Spleen (tissue), 11 donors: ENCODE measurements around the gene ENO3. TPM values are rescaled to one million over a fixed set of nuclear protein-coding genes. Genes with fewer than 3 reads are reported as not detected.

Experiments
- DNase-seq: peaks from one replicate; pipeline ENCODE4 v3.0.0-alpha.2; 2020
- H3K27ac ChIP-seq, 8 donors: fragments of 200-600 bp; sonication (generic) in 7 of 8; 1 replicate in 4 of 8; 2 replicates in 4 of 8; pipeline versions ENCODE4 v1.5.0 to v1.8.0; 2016 to 2021; ENCODE audit warnings: inconsistent platforms in 4 of 8, mild to moderate bottlenecking in 4 of 8, moderate library complexity in 1 of 8
- H3K27me3 ChIP-seq, 7 donors: fragments of 200-600 bp; sonication (generic) in 6 of 7; replicated peaks in 1 of 7; 1 replicate in 4 of 7; 2 replicates in 3 of 7; pipeline versions ENCODE4 v1.5.0 to v1.8.0; 2016 to 2021; ENCODE audit warnings: inconsistent platforms in 3 of 7, mild to moderate bottlenecking in 1 of 7
- H3K36me3 ChIP-seq, 6 donors: fragments of 200-600 bp; sonication (generic) in 5 of 6; 1 replicate in 4 of 6; 2 replicates in 2 of 6; pipeline versions ENCODE4 v1.5.0 to v1.8.0; 2016 to 2021; ENCODE audit warnings: inconsistent platforms in 2 of 6
- H3K4me1 ChIP-seq, 6 donors: fragments of 200-600 bp; sonication (generic) in 5 of 6; 1 replicate in 3 of 6; 2 replicates in 3 of 6; pipeline versions ENCODE4 v1.5.0 to v1.8.0; 2016 to 2021; ENCODE audit warnings: inconsistent platforms in 3 of 6
- H3K4me3 ChIP-seq, 8 donors: fragments of 200-600 bp; sonication (generic) in 7 of 8; 1 replicate in 4 of 8; 2 replicates in 4 of 8; pipeline versions ENCODE4 v1.5.0 to v1.8.0; 2016 to 2021; ENCODE audit warnings: inconsistent platforms in 4 of 8, mild to moderate bottlenecking in 4 of 8, moderate library complexity in 2 of 8
- H3K9me3 ChIP-seq, 8 donors: fragments of 200-600 bp; sonication (generic) in 7 of 8; 1 replicate in 4 of 8; 2 replicates in 4 of 8; pipeline versions ENCODE4 v1.5.0 to v1.8.0; 2016 to 2021; ENCODE audit warnings: inconsistent platforms in 4 of 8
- CTCF ChIP-seq, 11 experiments: fragments of 200-600 bp in 7 of 11; fragments of 450-650 bp in 4 of 11; sonication (generic) in 4 of 11; IDR thresholded peaks in 8 of 11; conservative IDR thresholded peaks in 3 of 11; 1 replicate in 7 of 11; 2 replicates in 4 of 11; pipeline versions ENCODE4 v1.4.0 to v1.8.0; 2016 to 2021; ENCODE audit warnings: antibody characterized with exemption in 11 of 11, inconsistent platforms in 4 of 11, mild to moderate bottlenecking in 1 of 11
- POLR2A ChIP-seq, 3 donors: fragments of 450-650 bp; IDR thresholded peaks; one replicate each; pipeline ENCODE4 v1.5.1; 2017; ENCODE audit warnings: antibody characterized with exemption in 3 of 3, mild to moderate bottlenecking in 1 of 3
- POLR2AphosphoS5 ChIP-seq, 3 donors: sonication (generic); formaldehyde crosslinking; IDR thresholded peaks; one replicate each; pipeline ENCODE4 v1.5.1; 2017; ENCODE audit warnings: antibody characterized with exemption in 3 of 3
- WGBS, 5 donors: extraction: QIAGEN DNeasy Blood & Tissue Kit in 3 of 5; methylation state at CpG; one replicate each; pipeline versions ENCODE4 v1.1.5 to v1.1.7; 2013 to 2018; 5-methylcytosine and 5-hydroxymethylcytosine counted together
- intact Hi-C: fragments of 100-400 bp; cut with DNase I; formaldehyde crosslinking; loops from one replicate; pipeline ENCODE4 v1.15.0; 2023; ENCODE audit warnings: low total_unique reads
- polyA plus RNA-seq, 3 donors: library from polyadenylated mRNA; stranded (reverse); fragments of 200-250 nt; gene quantifications; one replicate each; pipeline ENCODE4 v1.2.1, GENCODE V29; 2013
- total RNA-seq, 7 donors: library from RNA; depleted of rRNA in 3 of 7; stranded (reverse); fragments of >200 nt in 3 of 7; fragmentation: NEBNext Ultra II Directional in 4 of 7; extraction: Animal tissue kit (Norgen Biotek cat#: 25700) in 4 of 7; gene quantifications; one replicate each; pipeline versions ENCODE4 v1.1.0 to v1.2.1, GENCODE V29; 2016 to 2021
- donor health status: healthy with polysubstance abuse.
- donor health status: DM: no; HTN: no; CAD: no; lungs with moderate emphysema.
- donor health status: DM: no; HTN: no; CAD: no.
- donor health status: Bipolar disorder and iron deficiency.
- donor health status: healthy.
- donor health status: DM: no; HTN: no; CAD: no.
- donor health status: DM: yes; HTN: yes; CAD: no.

The ENO3 gene
- total and polyA plus RNA-seq, 10 donors, result 3.1 to 23.4 (median 10.2) TPM

DNA sequence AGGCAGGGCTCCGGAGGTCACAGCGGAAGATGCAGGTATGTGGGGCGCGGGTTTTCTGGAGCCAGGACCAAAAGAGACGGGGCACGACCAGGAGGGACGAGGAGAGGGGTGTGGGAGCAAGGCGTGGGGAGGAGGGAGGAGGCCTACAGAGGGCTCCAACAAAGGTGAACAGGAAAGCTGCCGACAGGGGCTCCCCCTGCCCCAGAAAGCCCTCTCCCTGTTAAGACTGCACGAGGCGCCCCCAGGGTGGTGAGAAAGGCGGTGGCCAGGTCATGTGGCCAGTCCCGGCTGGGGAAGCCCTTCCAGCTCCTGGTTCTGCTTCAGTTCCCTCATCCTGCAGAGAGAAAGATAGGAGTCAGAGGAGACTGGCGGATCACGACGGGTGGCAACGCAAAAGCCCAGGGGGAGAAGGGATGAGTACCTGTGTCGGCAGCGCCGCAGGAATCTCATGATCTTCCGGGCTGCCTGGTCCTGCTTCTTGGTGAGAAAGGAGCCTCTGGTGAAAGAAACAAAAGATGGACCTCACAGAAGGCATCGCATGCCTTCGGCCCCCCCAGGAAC is 17.6 kb downstream of the ENO3 start:
- Histone ChIP-seq H3K27ac (peak overlapping the region; percentile 93 to 95 (median 94)), H3K9me3 (no peaks in the 10 kb centered on the region), H3K36me3 (peaks cover 0 to 67% (median 36%) of the 10 kb centered on the region in 6 donors), H3K4me1 (peaks cover 15 to 86% (median 45%) of the 10 kb centered on the region in 6 donors), H3K27me3 (no peaks in the 10 kb centered on the region), H3K4me3 (peak overlapping the region; percentile 72 to 90 (median 84))
- intact Hi-C loops, result no loop called here
- peak; percentile 86 for DNase-seq
- WGBS, 5 donors, result 43 to 61% (median 49%) methylated on average over 20 to 23 of the region's 23 CpGs
- TF ChIP-seq POLR2A (IDR thresholded peaks at IDR 0.05), result no peak
- no peak for TF ChIP-seq POLR2AphosphoS5 (IDR thresholded peaks at IDR 0.05)
- TF ChIP-seq CTCF (IDR thresholded peaks at IDR 0.05 in 8 of 11, conservative IDR thresholded peaks at IDR 0.05 in 3 of 11), result no peak

- H3K36me3 ChIP-seq, result peaks cover 0 to 73% (median 41%) of the 10 kb centered on the region in 6 donors
- no peak for DNase-seq
- TF ChIP-seq CTCF (IDR thresholded peaks at IDR 0.05 in 8 of 11, conservative IDR thresholded peaks at IDR 0.05 in 3 of 11), result no peak
- no peak for TF ChIP-seq POLR2AphosphoS5 (IDR thresholded peaks at IDR 0.05)
- TF ChIP-seq POLR2A (IDR thresholded peaks at IDR 0.05), result no peak
- no peaks in the 10 kb centered on the region for H3K27me3 ChIP-seq
- H3K4me3 ChIP-seq, result peak overlapping the region in 7 of 8 donors; percentile 13 to 90 (median 85)
- peaks cover 15 to 87% (median 49%) of the 10 kb centered on the region in 6 donors for H3K4me1 ChIP-seq
- 84 to 92% (median 88%) methylated on average over 15 of the region's 15 CpGs for WGBS, 5 donors
- H3K9me3 ChIP-seq, result no peaks in the 10 kb centered on the region
- H3K27ac ChIP-seq, result peak overlapping the region; percentile 93 to 95 (median 94)
- intact Hi-C loops, result no loop called here
Observed at GRCh38 chr17:4969047-4969550, 18.2 kb downstream of the ENO3 start.

DNA sequence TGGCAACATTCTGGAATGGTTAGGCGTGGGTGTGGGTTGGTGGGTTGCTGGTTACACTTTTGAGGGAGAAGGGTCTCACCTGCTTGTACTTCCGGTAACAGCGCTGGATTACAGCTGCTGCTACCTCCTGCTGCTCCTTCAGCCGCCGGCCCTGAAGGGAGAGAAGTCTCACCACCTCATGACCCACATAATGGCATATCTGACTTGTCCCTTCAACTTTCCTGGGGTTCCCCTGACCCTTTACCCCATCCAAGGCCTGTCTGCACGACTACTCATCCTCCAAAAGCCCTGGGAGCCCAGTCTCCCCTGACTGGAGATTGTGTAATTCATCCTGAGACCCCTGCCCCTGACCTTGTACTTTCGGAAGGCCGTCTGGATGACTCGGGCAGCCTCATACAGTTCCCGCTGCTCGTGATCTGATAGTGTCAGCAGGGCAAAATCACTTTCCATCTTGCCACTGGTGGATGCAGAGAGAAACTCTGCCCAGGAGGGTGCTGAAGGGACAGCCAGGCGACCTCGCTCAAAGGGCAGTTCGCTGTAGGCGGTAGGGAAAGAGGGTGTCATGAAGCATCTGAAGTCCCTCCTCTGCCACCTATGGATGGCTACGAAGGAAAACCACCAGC is 18.7 kb downstream of the ENO3 start:
- H3K9me3 ChIP-seq, result no peaks in the 10 kb centered on the region
- H3K4me1 ChIP-seq, result peaks cover 15 to 90% (median 49%) of the 10 kb centered on the region in 6 donors
- H3K27me3 ChIP-seq, result no peaks in the 10 kb centered on the region
- H3K4me3 ChIP-seq, result no peak overlapping the region
- peaks cover 0 to 75% (median 45%) of the 10 kb centered on the region in 6 donors for H3K36me3 ChIP-seq
- DNase-seq, result no peak
- H3K27ac ChIP-seq, result peak overlapping the region in 4 of 8 donors; percentile 93 to 95 (median 94)
- 76 to 89% (median 85%) methylated on average over 14 to 16 of the region's 16 CpGs for WGBS, 5 donors
- intact Hi-C loops, result no loop called here
- TF ChIP-seq CTCF (IDR thresholded peaks at IDR 0.05 in 8 of 11, conservative IDR thresholded peaks at IDR 0.05 in 3 of 11) (no peak), POLR2A (IDR thresholded peaks at IDR 0.05) (no peak), POLR2AphosphoS5 (IDR thresholded peaks at IDR 0.05) (no peak)

DNA sequence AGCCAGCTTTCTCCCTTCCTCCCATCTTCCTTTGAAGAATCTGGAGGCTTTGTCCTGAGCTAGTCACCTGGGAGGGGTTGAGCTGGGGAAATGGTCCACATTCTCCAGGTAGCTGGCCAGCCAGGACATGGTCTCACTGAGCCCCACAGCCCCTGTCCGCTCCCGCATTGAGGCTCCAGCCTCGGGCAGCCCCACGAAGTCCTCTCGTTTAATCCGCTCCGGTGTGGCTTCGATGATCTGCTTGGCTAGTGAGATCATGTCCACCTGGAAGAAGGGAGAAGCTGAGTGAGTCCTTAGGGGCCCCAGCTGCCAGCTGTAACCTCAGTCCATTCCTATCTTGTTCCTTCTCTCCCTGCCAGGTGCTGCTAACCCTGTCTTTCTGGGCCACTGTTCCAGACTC is 19.4 kb downstream of the ENO3 start:
- TF ChIP-seq POLR2AphosphoS5 (IDR thresholded peaks at IDR 0.05), result no peak
- TF ChIP-seq CTCF (IDR thresholded peaks at IDR 0.05 in 8 of 11, conservative IDR thresholded peaks at IDR 0.05 in 3 of 11), result no peak
- no peak for TF ChIP-seq POLR2A (IDR thresholded peaks at IDR 0.05)
- peaks cover 15 to 88% (median 47%) of the 10 kb centered on the region in 6 donors for H3K4me1 ChIP-seq
- DNase-seq, result no peak
- no peaks in the 10 kb centered on the region for H3K9me3 ChIP-seq
- H3K36me3 ChIP-seq, result peaks cover 0 to 75% (median 45%) of the 10 kb centered on the region in 6 donors
- no peaks in the 10 kb centered on the region for H3K27me3 ChIP-seq
- peak overlapping the region in 2 of 8 donors; percentile 94 to 95 for H3K27ac ChIP-seq
- intact Hi-C loops, result no loop called here
- 92 to 97% (median 96%) methylated on average over 3 to 8 of the region's 8 CpGs for WGBS, 5 donors
- no peak overlapping the region for H3K4me3 ChIP-seq
